Neural cell (in vitro differentiated cells): ENCODE data around the gene TAGAP. TPM values are rescaled to one million over a fixed set of nuclear protein-coding genes. Genes with fewer than 3 reads are reported as not detected.

Experiments
- H2AFZ ChIP-seq: fragments of 200-600, 300-800 bp; sonication (generic), shearing (Covaris generic); 2 replicates; pipeline ENCODE4 v1.6.0; 2014; ENCODE audit warnings: low read depth, mild to moderate bottlenecking, antibody characterized with exemption, low read length, moderate library complexity
- H3F3A ChIP-seq: fragments of 200-600 bp; shearing (Covaris generic); 2 replicates; pipeline ENCODE4 v1.6.1; 2016; ENCODE audit warnings: mild to moderate bottlenecking, moderate library complexity, mixed read lengths, antibody characterized with exemption, low read length; ENCODE audit not compliant: insufficient read depth, poor library complexity, severe bottlenecking
- H3K27ac ChIP-seq: fragments of 200-600, 300-800 bp; sonication (generic), shearing (Covaris generic); 2 replicates; pipeline ENCODE4 v1.5.1; 2014; ENCODE audit warnings: mild to moderate bottlenecking, low read length, moderate library complexity
- H3K27me3 ChIP-seq: fragments of 300-800, 200-600 bp; sonication (generic), shearing (Covaris generic); 2 replicates; pipeline ENCODE4 v1.6.0; 2014; ENCODE audit warnings: mild to moderate bottlenecking, low read depth, low read length, moderate library complexity; ENCODE audit not compliant: insufficient read depth
- H3K36me3 ChIP-seq: fragments of 300-800, 200-600 bp; sonication (generic), shearing (Covaris generic); 2 replicates; pipeline ENCODE4 v1.5.1; 2014; ENCODE audit warnings: mild to moderate bottlenecking, antibody characterized with exemption, low read length, moderate library complexity; ENCODE audit not compliant: insufficient read depth
- H3K4me2 ChIP-seq: fragments of 300-800, 200-600 bp; sonication (generic), shearing (Covaris generic); 2 replicates; pipeline ENCODE4 v1.6.0; 2014; ENCODE audit warnings: mild to moderate bottlenecking, low read length
- H3K4me3 ChIP-seq: fragments of 300-800, 200-600 bp; sonication (generic), shearing (Covaris generic); 2 replicates; pipeline ENCODE4 v1.5.1; 2014; ENCODE audit warnings: mild to moderate bottlenecking, low read length, moderate library complexity
- H3K79me2 ChIP-seq: fragments of 200-600 bp; shearing (Covaris generic); replicated peaks from 2 replicates; pipeline ENCODE4 v1.6.0; 2014; ENCODE audit warnings: mild to moderate bottlenecking, low read length, moderate library complexity; ENCODE audit not compliant: insufficient read depth
- H3K9ac ChIP-seq: fragments of 300-800, 200-600 bp; sonication (generic), shearing (Covaris generic); 2 replicates; pipeline ENCODE4 v1.6.1; 2016; ENCODE audit warnings: mild to moderate bottlenecking, low read length, mixed read lengths
- H3K9me2 ChIP-seq: fragments of 200-600 bp; shearing (Covaris generic); 2 replicates; pipeline ENCODE4 v1.6.1; 2016; ENCODE audit warnings: mild to moderate bottlenecking, low read length, mixed read lengths; ENCODE audit not compliant: insufficient read depth
- H3K9me3 ChIP-seq: fragments of 200-600, 300-800 bp; sonication (generic), shearing (Covaris generic); 2 replicates; pipeline ENCODE4 v1.6.1; 2016; ENCODE audit warnings: mild to moderate bottlenecking, mixed run types, low read length, moderate library complexity, mixed read lengths
- H4K20me1 ChIP-seq: fragments of 200-600 bp; shearing (Covaris generic); 2 replicates; pipeline ENCODE4 v1.6.1; 2016; ENCODE audit warnings: mild to moderate bottlenecking, mixed run types; ENCODE audit not compliant: insufficient read depth
- EP300 ChIP-seq: fragments of 450-650 bp; conservative IDR thresholded peaks from 2 replicates; pipeline ENCODE4 v1.6.1; 2014; ENCODE audit warnings: antibody characterized with exemption, mild to moderate bottlenecking, moderate library complexity; ENCODE audit not compliant: poor library complexity, severe bottlenecking
- EZH2 ChIP-seq: fragments of 200-600, 300-800 bp; shearing (Covaris generic), sonication (generic); IDR thresholded peaks from 2 replicates; pipeline ENCODE4 v1.6.1; 2014; ENCODE audit warnings: antibody characterized with exemption, low read length, borderline replicate concordance, mild to moderate bottlenecking; ENCODE audit not compliant: insufficient read depth, poor library complexity, severe bottlenecking
- MXI1 ChIP-seq: fragments of 450-650 bp; conservative IDR thresholded peaks from 2 replicates; pipeline ENCODE4 v1.6.1; 2014; ENCODE audit warnings: antibody characterized with exemption, mild to moderate bottlenecking; ENCODE audit not compliant: poor library complexity, severe bottlenecking
- POLR2AphosphoS5 ChIP-seq: IDR thresholded peaks from 2 replicates; pipeline ENCODE4 v1.6.1; 2012
- RAD21 ChIP-seq: fragments of 450-650 bp; conservative IDR thresholded peaks from 2 replicates; pipeline ENCODE4 v1.6.1; 2014; ENCODE audit warnings: antibody characterized with exemption, mild to moderate bottlenecking, moderate library complexity
- SMC3 ChIP-seq: fragments of 450-650 bp; conservative IDR thresholded peaks from 2 replicates; pipeline ENCODE4 v1.6.1; 2014; ENCODE audit warnings: antibody characterized with exemption, mild to moderate bottlenecking, moderate library complexity; ENCODE audit not compliant: poor library complexity
- TAF1 ChIP-seq: IDR thresholded peaks from 2 replicates; pipeline ENCODE4 v1.6.1; 2012; ENCODE audit warnings: low read depth
- polyA plus RNA-seq: library from polyadenylated mRNA; depleted of rRNA; stranded (reverse); fragments of >200 nt; gene quantifications from 2 replicates; pipeline ENCODE4 v1.2.3, GENCODE V29; 2014
- TF ChIP-seq, protein P1 (sequence below): IDR thresholded peaks from 2 replicates; pipeline ENCODE4 v1.6.1; 2012; ENCODE audit warnings: borderline replicate concordance
- TF ChIP-seq, protein P2 (sequence below): fragments of 450-650 bp; IDR thresholded peaks from 2 replicates; pipeline ENCODE4 v1.5.1; 2014; ENCODE audit warnings: antibody characterized with exemption, mild to moderate bottlenecking, moderate library complexity; ENCODE audit not compliant: poor library complexity, severe bottlenecking

The TAGAP gene
- polyA plus RNA-seq, 1 donor from 2014 or later, result not detected

DNA sequence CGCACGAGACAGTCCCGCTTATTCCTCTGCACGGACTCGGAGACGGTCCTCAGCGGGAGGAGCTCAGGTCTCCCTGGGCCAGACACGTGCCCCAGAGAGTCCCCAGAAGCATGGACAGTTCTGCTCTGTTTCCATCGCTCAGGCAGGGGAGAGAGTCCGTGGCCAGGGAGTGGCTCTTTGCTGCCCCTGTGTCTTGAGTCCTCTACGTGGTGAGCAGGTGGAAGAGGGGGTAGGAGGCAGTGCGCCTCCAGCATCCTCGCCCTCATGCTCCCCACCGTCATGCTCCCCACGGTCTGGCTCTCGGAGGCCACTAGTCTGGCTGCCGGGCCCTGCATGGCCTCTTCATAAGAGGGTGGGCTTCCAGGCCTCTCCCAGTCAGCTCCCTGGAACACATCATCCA, 8.9 kb downstream of the TAGAP start:
- TF ChIP-seq, protein P1, sequence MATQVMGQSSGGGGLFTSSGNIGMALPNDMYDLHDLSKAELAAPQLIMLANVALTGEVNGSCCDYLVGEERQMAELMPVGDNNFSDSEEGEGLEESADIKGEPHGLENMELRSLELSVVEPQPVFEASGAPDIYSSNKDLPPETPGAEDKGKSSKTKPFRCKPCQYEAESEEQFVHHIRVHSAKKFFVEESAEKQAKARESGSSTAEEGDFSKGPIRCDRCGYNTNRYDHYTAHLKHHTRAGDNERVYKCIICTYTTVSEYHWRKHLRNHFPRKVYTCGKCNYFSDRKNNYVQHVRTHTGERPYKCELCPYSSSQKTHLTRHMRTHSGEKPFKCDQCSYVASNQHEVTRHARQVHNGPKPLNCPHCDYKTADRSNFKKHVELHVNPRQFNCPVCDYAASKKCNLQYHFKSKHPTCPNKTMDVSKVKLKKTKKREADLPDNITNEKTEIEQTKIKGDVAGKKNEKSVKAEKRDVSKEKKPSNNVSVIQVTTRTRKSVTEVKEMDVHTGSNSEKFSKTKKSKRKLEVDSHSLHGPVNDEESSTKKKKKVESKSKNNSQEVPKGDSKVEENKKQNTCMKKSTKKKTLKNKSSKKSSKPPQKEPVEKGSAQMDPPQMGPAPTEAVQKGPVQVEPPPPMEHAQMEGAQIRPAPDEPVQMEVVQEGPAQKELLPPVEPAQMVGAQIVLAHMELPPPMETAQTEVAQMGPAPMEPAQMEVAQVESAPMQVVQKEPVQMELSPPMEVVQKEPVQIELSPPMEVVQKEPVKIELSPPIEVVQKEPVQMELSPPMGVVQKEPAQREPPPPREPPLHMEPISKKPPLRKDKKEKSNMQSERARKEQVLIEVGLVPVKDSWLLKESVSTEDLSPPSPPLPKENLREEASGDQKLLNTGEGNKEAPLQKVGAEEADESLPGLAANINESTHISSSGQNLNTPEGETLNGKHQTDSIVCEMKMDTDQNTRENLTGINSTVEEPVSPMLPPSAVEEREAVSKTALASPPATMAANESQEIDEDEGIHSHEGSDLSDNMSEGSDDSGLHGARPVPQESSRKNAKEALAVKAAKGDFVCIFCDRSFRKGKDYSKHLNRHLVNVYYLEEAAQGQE, result no peak
- TF ChIP-seq EZH2 (no peak), SMC3 (no peak), POLR2AphosphoS5 (no peak), RAD21 (no peak), EP300 (no peak), MXI1 (no peak), TAF1 (no peak)
- TF ChIP-seq, protein P2, sequence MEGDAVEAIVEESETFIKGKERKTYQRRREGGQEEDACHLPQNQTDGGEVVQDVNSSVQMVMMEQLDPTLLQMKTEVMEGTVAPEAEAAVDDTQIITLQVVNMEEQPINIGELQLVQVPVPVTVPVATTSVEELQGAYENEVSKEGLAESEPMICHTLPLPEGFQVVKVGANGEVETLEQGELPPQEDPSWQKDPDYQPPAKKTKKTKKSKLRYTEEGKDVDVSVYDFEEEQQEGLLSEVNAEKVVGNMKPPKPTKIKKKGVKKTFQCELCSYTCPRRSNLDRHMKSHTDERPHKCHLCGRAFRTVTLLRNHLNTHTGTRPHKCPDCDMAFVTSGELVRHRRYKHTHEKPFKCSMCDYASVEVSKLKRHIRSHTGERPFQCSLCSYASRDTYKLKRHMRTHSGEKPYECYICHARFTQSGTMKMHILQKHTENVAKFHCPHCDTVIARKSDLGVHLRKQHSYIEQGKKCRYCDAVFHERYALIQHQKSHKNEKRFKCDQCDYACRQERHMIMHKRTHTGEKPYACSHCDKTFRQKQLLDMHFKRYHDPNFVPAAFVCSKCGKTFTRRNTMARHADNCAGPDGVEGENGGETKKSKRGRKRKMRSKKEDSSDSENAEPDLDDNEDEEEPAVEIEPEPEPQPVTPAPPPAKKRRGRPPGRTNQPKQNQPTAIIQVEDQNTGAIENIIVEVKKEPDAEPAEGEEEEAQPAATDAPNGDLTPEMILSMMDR, result no peak
- no peak overlapping the region for H3K4me2 ChIP-seq
- no peak overlapping the region for H3K9ac ChIP-seq
- no peaks in the 10 kb centered on the region for H3K79me2 ChIP-seq
- no peaks in the 10 kb centered on the region for H3F3A ChIP-seq
- H2AFZ ChIP-seq, result no peak overlapping the region
- no peaks in the 10 kb centered on the region for H3K27me3 ChIP-seq
- H3K9me2 ChIP-seq, result no peaks in the 10 kb centered on the region
- H4K20me1 ChIP-seq, result no peaks in the 10 kb centered on the region
- no peaks in the 10 kb centered on the region for H3K9me3 ChIP-seq
- no peaks in the 10 kb centered on the region for H3K36me3 ChIP-seq
- no peak overlapping the region for H3K27ac ChIP-seq
- H3K4me3 ChIP-seq, result no peak overlapping the region

DNA sequence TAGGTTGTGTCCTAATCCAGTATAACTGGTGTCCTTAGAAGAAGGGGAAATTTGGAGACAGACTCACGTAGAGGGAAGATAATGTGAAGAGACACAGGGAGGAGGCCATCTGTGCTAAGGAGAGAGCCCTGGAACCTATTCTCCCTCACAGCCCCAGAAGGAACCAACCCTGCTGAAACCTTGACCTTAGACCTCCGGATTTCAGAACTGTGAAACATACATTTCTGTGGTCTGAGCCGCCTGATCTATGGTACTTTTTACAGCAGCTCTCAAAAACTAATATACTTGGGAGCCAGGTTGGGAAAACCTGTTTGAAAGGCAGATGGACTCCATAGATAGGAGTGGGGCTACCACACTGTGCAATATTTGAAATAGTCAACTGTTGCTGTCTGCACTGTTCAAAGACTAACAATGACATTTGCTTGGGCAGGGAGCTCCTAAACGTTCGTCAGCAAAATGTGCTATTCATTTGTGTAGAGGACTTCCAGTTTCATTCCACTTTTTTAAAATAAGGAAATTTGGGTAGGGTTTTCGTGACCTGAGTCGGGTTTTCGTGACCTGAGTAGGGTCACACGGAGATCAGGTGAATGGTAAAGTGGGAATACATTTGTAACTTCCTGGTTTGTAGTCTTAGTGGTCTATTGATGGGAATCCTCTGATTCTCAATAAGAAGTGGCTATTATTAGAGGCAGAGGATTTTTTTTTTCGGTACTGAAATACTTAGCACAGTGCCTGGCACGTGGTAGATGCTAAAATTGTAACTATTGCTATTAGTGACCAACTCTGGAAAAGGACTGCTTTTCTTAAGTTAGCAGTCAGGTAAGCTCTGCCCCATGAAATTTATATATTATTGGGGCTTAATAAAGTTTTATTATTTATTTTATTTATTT, 11.4 kb downstream of the TAGAP start:
- H4K20me1 ChIP-seq, result no peaks in the 10 kb centered on the region
- no peaks in the 10 kb centered on the region for H3K27me3 ChIP-seq
- no peaks in the 10 kb centered on the region for H3K36me3 ChIP-seq
- no peak overlapping the region for H3K27ac ChIP-seq
- no peak overlapping the region for H3K4me2 ChIP-seq
- H3K9me2 ChIP-seq, result no peaks in the 10 kb centered on the region
- no peak overlapping the region for H3K4me3 ChIP-seq
- no peaks in the 10 kb centered on the region for H3K79me2 ChIP-seq
- H3F3A ChIP-seq, result no peaks in the 10 kb centered on the region
- TF ChIP-seq RAD21 (no peak), MXI1 (no peak), TAF1 (no peak), EP300 (no peak), POLR2AphosphoS5 (no peak), EZH2 (no peak), SMC3 (no peak)
- TF ChIP-seq, protein P2, result no peak
- TF ChIP-seq, protein P1, result no peak
- no peak overlapping the region for H3K9ac ChIP-seq
- no peaks in the 10 kb centered on the region for H3K9me3 ChIP-seq
- no peak overlapping the region for H2AFZ ChIP-seq
